GM10248 (cell line): ENCODE data around the gene TMEM18.

Experiments
- CTCF ChIA-PET: fragments of 300-600 bp; sonication (Branson Sonifier 250); formaldehyde crosslinking; extraction: SDS; loops from one replicate; lab custom pipeline; 2021; ENCODE audit warnings: antibody characterized with exemption; lab: Yijun Ruan, JAX
- POLR2A ChIA-PET: fragments of 350-650 bp; sonication (Branson Sonifier 250); formaldehyde crosslinking; extraction: SDS; loops from one replicate; lab custom pipeline; 2020; ENCODE audit warnings: antibody characterized with exemption; lab: Yijun Ruan, JAX
- DNase-seq: peaks from one replicate; pipeline ENCODE4 v3.0.0; 2012; ENCODE audit errors: extremely low spot score
- TF ChIP-seq, protein P1 (sequence below): IDR thresholded peaks from 2 replicates; pipeline ENCODE4 v1.5.1; 2012; ENCODE audit warnings: mild to moderate bottlenecking, low read depth; ENCODE audit errors: extremely low read depth, missing control alignments, control extremely low read depth

The TMEM18 gene

DNA sequence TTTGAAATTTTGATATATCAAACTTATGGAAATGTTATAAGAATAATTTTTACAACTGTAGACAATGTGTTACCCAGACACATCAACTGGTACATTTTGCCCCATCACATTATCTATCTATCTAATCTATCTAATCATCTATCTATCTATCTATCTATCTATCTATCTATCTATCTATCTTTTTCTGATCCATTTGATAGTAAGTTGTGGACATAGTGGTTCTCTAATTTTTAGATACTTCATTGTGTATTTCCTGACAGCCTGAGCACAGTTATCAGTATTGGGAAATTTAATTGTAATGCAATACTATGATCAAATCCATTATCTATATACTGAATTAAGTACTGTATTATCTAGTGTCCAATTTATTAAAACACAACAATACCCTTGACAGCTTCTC is 42.0 kb upstream of the TMEM18 start:
- DNase-seq = no peak
- TF ChIP-seq, protein P1, sequence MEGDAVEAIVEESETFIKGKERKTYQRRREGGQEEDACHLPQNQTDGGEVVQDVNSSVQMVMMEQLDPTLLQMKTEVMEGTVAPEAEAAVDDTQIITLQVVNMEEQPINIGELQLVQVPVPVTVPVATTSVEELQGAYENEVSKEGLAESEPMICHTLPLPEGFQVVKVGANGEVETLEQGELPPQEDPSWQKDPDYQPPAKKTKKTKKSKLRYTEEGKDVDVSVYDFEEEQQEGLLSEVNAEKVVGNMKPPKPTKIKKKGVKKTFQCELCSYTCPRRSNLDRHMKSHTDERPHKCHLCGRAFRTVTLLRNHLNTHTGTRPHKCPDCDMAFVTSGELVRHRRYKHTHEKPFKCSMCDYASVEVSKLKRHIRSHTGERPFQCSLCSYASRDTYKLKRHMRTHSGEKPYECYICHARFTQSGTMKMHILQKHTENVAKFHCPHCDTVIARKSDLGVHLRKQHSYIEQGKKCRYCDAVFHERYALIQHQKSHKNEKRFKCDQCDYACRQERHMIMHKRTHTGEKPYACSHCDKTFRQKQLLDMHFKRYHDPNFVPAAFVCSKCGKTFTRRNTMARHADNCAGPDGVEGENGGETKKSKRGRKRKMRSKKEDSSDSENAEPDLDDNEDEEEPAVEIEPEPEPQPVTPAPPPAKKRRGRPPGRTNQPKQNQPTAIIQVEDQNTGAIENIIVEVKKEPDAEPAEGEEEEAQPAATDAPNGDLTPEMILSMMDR = no peak
- ChIA-PET CTCF (interaction anchor here (1.2 to 1.7 kb wide), 2 partner anchors 8 to 11 kb away, joined by 3 to 6 read pairs; no protein-coding TSS in a partner anchor), POLR2A (no interaction called here)

DNA sequence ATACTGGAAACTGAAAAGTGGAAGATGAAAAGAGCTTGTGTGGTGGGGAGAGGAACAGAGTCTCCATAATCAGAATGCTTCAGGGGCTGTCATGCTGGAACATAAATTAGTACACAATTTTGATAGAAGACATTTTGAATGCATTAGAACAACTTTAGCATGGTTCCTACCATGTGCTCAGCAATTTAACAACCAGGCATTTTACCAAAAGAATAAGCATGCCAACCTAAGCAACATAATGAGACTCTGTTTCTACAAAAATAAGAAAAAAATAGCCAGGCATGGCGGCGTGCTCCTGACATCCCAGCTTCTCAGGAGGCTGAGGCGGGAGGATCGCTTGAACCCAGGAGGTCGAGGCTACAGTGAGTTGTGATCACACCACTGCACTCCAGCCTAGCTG is 40.5 kb upstream of the TMEM18 start:
- TF ChIP-seq, protein P1 = no peak
- POLR2A ChIA-PET = no interaction called here
- CTCF ChIA-PET = interaction anchor here (1.3 to 1.7 kb wide), 2 partner anchors 10 to 12 kb away, joined by 3 to 6 read pairs; no protein-coding TSS in a partner anchor

DNA sequence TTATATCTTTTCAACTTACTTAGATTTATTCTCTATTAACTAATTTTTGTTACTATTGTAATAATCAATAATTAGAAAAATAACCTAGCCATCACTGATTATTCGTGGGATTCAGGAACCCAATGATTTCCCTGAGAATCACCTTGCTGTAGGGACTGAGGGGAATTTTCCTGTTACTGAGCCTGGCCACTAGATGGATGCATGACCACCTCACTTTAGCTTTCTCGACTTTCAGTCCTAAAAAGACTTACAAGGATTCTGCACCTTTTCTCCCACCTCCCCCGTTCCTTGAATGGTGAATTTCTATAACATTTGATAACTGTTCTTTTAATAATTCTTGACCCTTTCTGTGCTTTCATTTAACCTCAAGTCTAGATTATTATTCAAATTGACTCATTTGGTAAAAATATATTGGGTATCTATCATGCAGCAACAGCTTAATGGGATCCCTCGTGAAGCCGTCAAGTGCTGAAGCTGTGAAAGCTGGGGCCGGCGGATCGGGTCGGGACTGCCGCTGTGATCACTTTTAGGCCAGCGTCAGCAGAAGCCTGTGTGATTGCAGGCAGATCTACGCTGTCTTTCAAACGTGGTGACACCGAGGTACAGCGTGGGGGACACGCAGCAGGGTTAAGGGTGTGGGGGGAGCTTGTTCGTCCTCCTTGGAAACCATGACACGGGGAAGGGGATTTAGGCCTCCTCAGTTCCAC is 38.8 kb upstream of the TMEM18 start:
- no peak for DNase-seq
- ChIA-PET CTCF (interaction anchor here (1.1 to 6.5 kb wide), 12 partner anchors 10 to 841 kb away, joined by 3 to 48 read pairs (median 7); partner anchors contain the start of gene TMEM18), POLR2A (no interaction called here)
- TF ChIP-seq, protein P1 = peak; percentile 9

More for the DNA sequence above, 40.5 kb upstream of the TMEM18 start:
- no peak for DNase-seq

DNA sequence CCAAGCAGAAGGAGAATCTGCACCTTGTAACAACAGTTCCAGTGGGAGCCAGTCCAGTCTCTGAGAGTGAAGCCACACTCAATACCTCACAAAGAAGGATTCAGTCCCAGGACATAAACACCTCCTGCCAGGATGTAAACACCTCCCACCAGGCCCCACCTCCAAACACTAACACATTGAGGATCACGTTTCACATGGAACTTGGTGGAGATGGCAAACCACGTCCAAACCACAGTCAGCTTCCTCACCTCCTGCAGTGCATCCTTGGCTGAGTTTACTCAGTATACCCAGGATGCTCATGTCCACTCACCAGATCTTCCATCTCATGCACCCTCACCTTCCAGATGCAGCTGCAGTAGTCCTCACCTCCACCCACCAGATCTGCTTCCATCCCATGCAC is 37.8 kb upstream of the TMEM18 start:
- TF ChIP-seq, protein P1 = no peak
- POLR2A ChIA-PET = no interaction called here
- DNase-seq = no peak
- CTCF ChIA-PET = interaction anchor here (0.7 to 6.5 kb wide), 19 partner anchors 9 to 842 kb away, joined by 3 to 48 read pairs (median 5); partner anchors contain the start of gene TMEM18

DNA sequence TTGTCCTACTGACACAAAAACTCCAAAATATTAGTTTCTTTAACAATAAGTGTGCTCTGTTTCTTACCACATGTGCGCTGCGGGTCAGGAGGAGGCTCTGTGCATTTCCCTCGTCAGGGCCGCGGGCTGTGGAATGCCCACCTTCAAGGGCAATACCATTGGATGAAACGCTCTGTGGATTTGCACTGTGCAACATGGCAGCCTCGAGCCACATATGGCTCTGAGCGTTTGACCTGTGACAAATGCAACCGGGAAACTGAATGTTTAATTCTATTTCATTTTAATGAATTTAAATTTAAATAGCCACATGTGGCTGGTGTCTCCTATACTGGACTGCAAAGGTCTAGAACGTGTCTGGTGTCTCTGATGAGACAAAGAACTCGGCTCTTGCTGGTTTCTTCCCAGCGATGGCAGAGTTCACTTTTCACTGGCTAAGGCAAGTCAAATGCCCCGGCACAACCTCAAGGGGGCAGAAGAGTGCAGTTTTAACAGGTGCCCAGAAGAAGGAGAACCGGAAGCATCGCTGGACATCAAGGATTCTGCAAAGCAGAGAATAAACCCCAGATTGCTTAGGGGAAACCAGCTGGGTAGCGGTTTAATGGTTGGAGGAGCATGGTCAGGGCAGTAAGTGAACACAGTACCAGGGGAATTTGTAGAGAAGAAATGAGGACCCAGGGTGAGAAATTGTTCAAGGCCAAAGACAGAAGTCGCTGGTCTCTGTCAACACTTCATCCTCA is 37.0 kb upstream of the TMEM18 start:
- DNase-seq = peak; percentile 76
- POLR2A ChIA-PET = no interaction called here

More for the DNA sequence above, 37.0 kb upstream of the TMEM18 start:
- CTCF ChIA-PET = interaction anchor here (0.7 to 6.5 kb wide), 16 partner anchors 9 to 843 kb away, joined by 3 to 48 read pairs (median 4); no protein-coding TSS in a partner anchor
- TF ChIP-seq, protein P1 = peak; percentile 81
